ENCODE results near the gene PFKM. TPM values are rescaled to one million over a fixed set of nuclear protein-coding genes. Genes with fewer than 3 reads are reported as not detected.
"Not testable (repeated sequence)": the region's sequence is repeated elsewhere in the genome, so short reads cannot be mapped to it uniquely, and the experiment has no call there.

PFKM gene
- total and polyA plus RNA-seq, 4 donors = 4.5 to 23.9 (median 5.8) TPM

GRCh38 chr12:48109424-48109823, 9.7 kb upstream of the PFKM start:
- Histone ChIP-seq H3K27ac (ENCODE audit: low read depth in 1 of 2, low read length in 2 of 2) (no peak overlapping the region), H3K36me3 (ENCODE audit: control insufficient read depth in 4 of 4, insufficient read depth in 3 of 4, low read depth in 1 of 4, low read length in 3 of 4) (no peaks in the 10 kb centered on the region), H3K9me3 (ENCODE audit: control insufficient read depth in 4 of 4, low read length in 3 of 4) (no peaks in the 10 kb centered on the region), H3K27me3 (ENCODE audit: control insufficient read depth in 4 of 4, insufficient read depth in 4 of 4, low read length in 3 of 4) (no peaks in the 10 kb centered on the region), H3K4me1 (ENCODE audit: control insufficient read depth in 4 of 4, insufficient read depth in 4 of 4, low read length in 3 of 4) (peaks cover 0 to 16% (median 15%) of the 10 kb centered on the region in 4 donors), H3K4me3 (ENCODE audit: low read depth in 1 of 3, low read length in 3 of 3) (no peak overlapping the region), H3K9ac (ENCODE audit: low read depth in 1 of 2, low read length in 2 of 2) (no peak overlapping the region)
- no peak for DNase-seq (ENCODE audit: low spot score)
- TF ChIP-seq JUND (IDR thresholded peaks at IDR 0.05) (no peak), ZBTB33 (IDR thresholded peaks at IDR 0.05) (no peak), YY1 (IDR thresholded peaks at IDR 0.05) (no peak)

- Histone ChIP-seq H3K4me1 (ENCODE audit: control insufficient read depth in 4 of 4, insufficient read depth in 4 of 4, low read length in 3 of 4) (peaks cover 0 to 8% (median 7%) of the 10 kb centered on the region in 4 donors), H3K9me3 (ENCODE audit: control insufficient read depth in 4 of 4, low read length in 3 of 4) (no peaks in the 10 kb centered on the region), H3K36me3 (ENCODE audit: control insufficient read depth in 4 of 4, insufficient read depth in 3 of 4, low read depth in 1 of 4, low read length in 3 of 4) (no peaks in the 10 kb centered on the region), H3K27me3 (ENCODE audit: control insufficient read depth in 4 of 4, insufficient read depth in 4 of 4, low read length in 3 of 4) (no peaks in the 10 kb centered on the region), H3K27ac (ENCODE audit: low read depth in 1 of 2, low read length in 2 of 2) (no peak overlapping the region), H3K9ac (ENCODE audit: low read depth in 1 of 2, low read length in 2 of 2) (no peak overlapping the region), H3K4me3 (ENCODE audit: low read depth in 1 of 3, low read length in 3 of 3) (no peak overlapping the region)
- 89% methylated on average over 1 of the region's 1 CpG for WGBS
- no peak for DNase-seq (ENCODE audit: low spot score)
- no peak for TF ChIP-seq NR2F2 (IDR thresholded peaks at IDR 0.05)
- no peak for TF ChIP-seq CTCF (IDR thresholded peaks at IDR 0.05; ENCODE audit: low read depth, low read length, missing input control)
- no peak for TF ChIP-seq YY1 (IDR thresholded peaks at IDR 0.05)
- no peak for TF ChIP-seq ATF3 (IDR thresholded peaks at IDR 0.05)
- no peak for TF ChIP-seq TAF1 (conservative IDR thresholded peaks at IDR 0.05)
- TF ChIP-seq FOXA2 (IDR thresholded peaks at IDR 0.05) = no peak
- no peak for TF ChIP-seq HNF4G (IDR thresholded peaks at IDR 0.05)
- TF ChIP-seq JUND (IDR thresholded peaks at IDR 0.05) = no peak
- TF ChIP-seq SP1 (IDR thresholded peaks at IDR 0.05) = no peak
- TF ChIP-seq RXRA (IDR thresholded peaks at IDR 0.05) = no peak
- TF ChIP-seq HNF4A (conservative IDR thresholded peaks at IDR 0.05) = no peak
- no peak for TF ChIP-seq FOXA1 (IDR thresholded peaks at IDR 0.05)
- TF ChIP-seq REST (IDR thresholded peaks at IDR 0.05) = no peak
- no peak for TF ChIP-seq EGR1 (IDR thresholded peaks at IDR 0.05; ENCODE audit: low read depth in 2 of 2)
- TF ChIP-seq RAD21 (IDR thresholded peaks at IDR 0.05) = no peak
Measured at GRCh38 chr12:48110691-48111311, 8.4 kb upstream of the PFKM start.

GRCh38 chr12:48111312-48111693, 7.9 kb upstream of the PFKM start:
- H3K27ac ChIP-seq (ENCODE audit: low read depth in 1 of 2, low read length in 2 of 2); H3K4me1 ChIP-seq (ENCODE audit: control insufficient read depth in 4 of 4, insufficient read depth in 4 of 4, low read length in 3 of 4); H3K9me3 ChIP-seq (ENCODE audit: control insufficient read depth in 4 of 4, low read length in 3 of 4): not testable (repeated sequence)

More at GRCh38 chr12:48111312-48111693, 7.9 kb upstream of the PFKM start:
- not testable (repeated sequence) for DNase-seq (ENCODE audit: low spot score); H3K9ac ChIP-seq (ENCODE audit: low read depth in 1 of 2, low read length in 2 of 2); H3K36me3 ChIP-seq (ENCODE audit: control insufficient read depth in 4 of 4, insufficient read depth in 3 of 4, low read depth in 1 of 4, low read length in 3 of 4); H3K4me3 ChIP-seq (ENCODE audit: low read depth in 1 of 3, low read length in 3 of 3); H3K27me3 ChIP-seq (ENCODE audit: control insufficient read depth in 4 of 4, insufficient read depth in 4 of 4, low read length in 3 of 4)
- 96% methylated on average over 5 of the region's 5 CpGs for WGBS
